ENCODE results near the gene SLC35D2.

GRCh38 chr9:96399325-96399633, 15.8 kb upstream of the SLC35D2 start:
- TF ChIP-seq CTCF (IDR thresholded peaks at IDR 0.05) (no peak), POLR2A (IDR thresholded peaks at IDR 0.05) (no peak)
